ENCODE measurements around the gene ARMC9.
"Not testable (repeated sequence)": the region's sequence is repeated elsewhere in the genome, so short reads cannot be mapped to it uniquely, and the experiment has no call there.

ARMC9 gene

DNA sequence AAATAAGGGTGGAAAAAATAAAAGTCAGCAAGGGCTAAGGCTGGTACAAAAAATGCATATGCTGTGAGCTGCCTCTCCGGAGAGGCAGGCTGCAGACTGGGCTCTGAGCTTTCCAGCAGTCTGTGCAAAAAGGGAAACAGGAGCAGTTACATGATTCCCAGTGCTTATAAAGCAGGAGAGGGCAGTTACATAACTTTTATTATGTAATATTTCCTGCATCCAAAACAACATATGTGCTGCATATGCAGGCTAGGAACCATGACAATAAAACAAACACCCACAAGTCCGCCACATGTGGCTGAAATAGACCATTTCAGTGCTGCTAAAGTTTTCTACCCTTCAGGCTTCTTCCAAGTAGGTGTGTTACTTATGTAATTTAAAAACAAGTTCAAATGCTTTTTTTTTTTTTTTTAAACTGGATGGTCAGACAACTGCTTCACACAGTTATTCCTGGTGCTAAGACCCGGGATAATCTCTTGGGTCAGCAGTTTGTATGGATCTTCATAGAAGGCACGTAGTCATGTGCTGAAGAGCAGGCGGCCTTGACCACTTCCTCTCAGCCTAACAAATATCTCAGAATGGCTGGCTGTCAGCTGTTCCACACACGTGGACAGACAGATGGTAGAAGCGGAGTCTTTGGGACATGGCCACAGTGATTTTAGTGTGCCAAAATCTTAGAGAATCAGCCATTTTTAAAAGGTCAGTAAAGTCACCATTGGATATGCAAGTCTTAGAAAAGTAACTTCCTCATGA is 43.5 kb downstream of the ARMC9 start:
- DNase-seq (ENCODE audit: low read depth, low spot score) = no peak

- DNase-seq (ENCODE audit: low read depth, low spot score) = no peak
Observed at GRCh38 chr2:231243866-231244265, 45.4 kb downstream of the ARMC9 start.

GRCh38 chr2:231244382-231245248 is 46.2 kb downstream of the ARMC9 start:
- DNase-seq (ENCODE audit: low read depth, low spot score) = no peak

GRCh38 chr2:231245249-231246094 is 47.0 kb downstream of the ARMC9 start:
- no peak for DNase-seq (ENCODE audit: low read depth, low spot score)

GRCh38 chr2:231246171-231246842 is 47.9 kb downstream of the ARMC9 start:
- no peak for DNase-seq (ENCODE audit: low read depth, low spot score)

GRCh38 chr2:231250146-231250545 is 51.7 kb downstream of the ARMC9 start:
- no peak for DNase-seq (ENCODE audit: low read depth, low spot score)

GRCh38 chr2:231250698-231251097 is 52.3 kb downstream of the ARMC9 start:
- DNase-seq (ENCODE audit: low read depth, low spot score) = no peak

DNA sequence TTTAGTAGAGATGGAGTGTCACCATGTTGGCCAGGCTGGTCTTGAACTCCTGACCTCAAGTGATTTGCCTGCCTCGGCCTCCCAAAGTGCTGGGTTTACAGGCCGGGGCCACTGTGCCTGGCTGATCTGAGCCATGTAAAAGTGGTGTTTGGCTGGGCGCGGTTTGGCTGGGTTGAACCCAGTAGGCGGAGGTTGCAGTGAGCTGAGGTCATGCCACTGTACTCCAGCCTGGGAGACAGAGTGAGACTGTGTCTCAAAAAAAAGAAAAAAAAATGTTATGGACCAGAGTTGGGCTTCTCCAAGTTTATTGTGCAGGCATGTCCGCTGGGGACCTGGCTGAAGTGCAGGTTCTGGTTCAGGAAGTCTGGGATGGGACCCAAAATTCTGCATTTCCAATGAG is 54.9 kb downstream of the ARMC9 start:
- DNase-seq (ENCODE audit: low read depth, low spot score) = not testable (repeated sequence)

GRCh38 chr2:231256494-231256893 is 58.1 kb downstream of the ARMC9 start:
- DNase-seq (ENCODE audit: low read depth, low spot score) = no peak

GRCh38 chr2:231257763-231258162 is 59.3 kb downstream of the ARMC9 start:
- no peak for DNase-seq (ENCODE audit: low read depth, low spot score)

DNA sequence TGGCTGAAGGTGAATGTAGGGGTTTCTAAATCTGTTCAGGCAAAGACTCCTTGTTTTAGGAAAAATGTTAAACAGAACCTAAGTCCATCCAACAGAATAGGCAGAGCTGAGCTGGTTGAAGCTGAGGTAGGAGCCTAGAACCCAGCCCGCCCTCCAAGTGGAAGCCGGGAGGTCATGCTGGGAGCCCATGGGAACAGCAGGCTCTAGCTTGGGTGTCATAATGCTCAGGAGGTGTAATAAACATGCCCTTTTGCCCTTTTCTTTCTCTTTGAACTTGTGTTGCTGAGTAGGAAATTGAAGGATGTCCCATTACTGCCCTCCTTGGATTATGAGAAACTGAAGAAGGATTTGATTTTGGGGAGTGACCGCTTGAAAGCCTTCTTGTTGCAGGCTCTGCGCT is 60.3 kb downstream of the ARMC9 start:
- DNase-seq (ENCODE audit: low read depth, low spot score) = no peak

- no peak for DNase-seq (ENCODE audit: low read depth, low spot score)
Observed at GRCh38 chr2:231259104-231259503, 60.7 kb downstream of the ARMC9 start.

GRCh38 chr2:231260442-231261208 is 62.2 kb downstream of the ARMC9 start:
- DNase-seq (ENCODE audit: low read depth, low spot score) = no peak

- no peak for DNase-seq (ENCODE audit: low read depth, low spot score)
Observed at GRCh38 chr2:231263118-231263831, 64.8 kb downstream of the ARMC9 start.

DNA sequence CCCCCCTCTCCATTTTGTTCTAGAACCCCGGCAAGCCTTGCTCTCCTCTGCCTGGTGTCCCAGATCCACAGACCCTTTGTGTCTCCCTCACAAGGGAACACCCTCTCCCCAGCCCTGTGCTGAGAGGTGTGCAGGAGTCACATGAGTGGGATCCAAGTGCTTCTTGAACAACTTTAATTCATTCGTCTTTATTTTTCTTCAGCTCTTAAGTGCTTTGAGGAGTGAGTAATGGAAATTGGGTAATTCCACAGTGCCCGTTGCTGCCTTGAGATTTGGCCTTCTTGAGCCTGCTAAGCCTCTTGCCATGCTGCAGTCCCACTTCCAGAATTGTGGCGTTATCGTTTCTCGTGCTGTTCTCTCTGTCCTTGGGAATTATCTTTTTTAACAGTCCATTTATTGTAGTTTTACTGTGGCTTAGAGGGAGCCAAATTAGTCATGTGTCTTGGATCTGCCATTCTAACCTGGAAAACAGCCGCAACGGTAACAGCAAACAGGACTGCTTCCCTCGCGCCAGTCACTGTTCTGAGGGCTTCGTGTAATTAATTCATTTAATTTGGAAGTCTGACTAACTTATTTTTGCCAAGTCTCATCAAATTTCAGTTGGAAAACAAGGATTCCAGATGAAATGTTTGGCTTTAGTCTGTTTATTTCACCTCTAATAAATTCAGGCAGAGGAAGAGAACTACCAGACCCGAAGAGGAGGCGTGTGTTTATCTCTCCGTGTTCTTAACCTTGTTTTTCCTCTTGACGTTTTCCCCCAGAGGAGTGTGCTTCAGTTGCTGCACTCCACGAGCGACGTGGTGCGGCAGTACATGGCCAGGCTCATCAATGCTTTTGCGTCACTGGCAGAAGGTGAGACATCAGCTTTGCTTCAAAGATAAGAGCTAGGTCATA is 72.0 kb downstream of the ARMC9 start:
- DNase-seq (ENCODE audit: low read depth, low spot score) = no peak

DNA sequence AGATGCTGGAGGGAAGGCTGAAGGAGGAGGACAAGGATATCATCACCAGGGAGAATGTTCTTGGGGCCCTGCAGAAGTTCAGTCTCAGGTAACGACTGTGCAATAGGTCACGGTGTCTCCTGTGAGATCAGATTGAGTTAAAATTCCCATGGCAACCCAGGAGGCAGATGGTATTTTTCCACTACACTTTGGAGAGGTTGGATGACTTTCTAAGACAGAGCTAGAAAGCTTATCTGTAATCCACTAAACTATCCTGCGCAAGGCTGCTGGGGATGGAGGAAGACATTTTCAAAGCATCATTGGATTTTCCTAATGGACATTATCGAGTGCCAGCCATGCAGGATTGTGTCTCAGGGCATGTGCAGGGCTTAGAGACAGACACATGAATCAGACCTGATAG is 74.6 kb downstream of the ARMC9 start:
- DNase-seq (ENCODE audit: low read depth, low spot score) = no peak

- DNase-seq (ENCODE audit: low read depth, low spot score) = no peak
Observed at GRCh38 chr2:231276987-231277386, 78.6 kb downstream of the ARMC9 start.

DNA sequence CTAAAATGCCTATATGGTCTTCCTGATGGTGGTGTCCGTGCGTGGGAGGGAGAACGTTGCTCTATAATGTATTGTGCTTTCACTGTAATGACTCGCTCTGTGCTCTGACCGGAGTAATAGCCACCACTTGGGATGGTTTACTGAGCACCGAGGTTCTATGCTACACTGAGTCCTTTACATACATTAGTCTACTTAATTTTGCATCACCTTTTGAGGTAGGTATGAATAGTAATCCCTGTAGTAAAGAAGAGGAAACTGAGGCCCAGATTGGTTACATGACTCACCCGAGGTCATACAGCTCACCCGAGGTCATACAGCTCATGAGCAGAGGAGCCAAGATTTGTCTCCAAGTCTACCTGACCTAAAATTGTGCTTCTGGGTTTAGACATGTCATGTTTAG is 79.5 kb downstream of the ARMC9 start:
- no peak for DNase-seq (ENCODE audit: low read depth, low spot score)

- DNase-seq (ENCODE audit: low read depth, low spot score) = no peak
Observed at GRCh38 chr2:231278868-231279267, 80.4 kb downstream of the ARMC9 start.
